HG02763 (cell line): ENCODE data around the gene TTC28.

Experiments
- ATAC-seq: cut with Tn5 transposase; IDR thresholded peaks from one replicate; pipeline ENCODE4 v1.9.1; 2021; ENCODE audit warnings: mild to moderate bottlenecking, moderate library complexity; ENCODE audit not compliant: unreplicated experiment

TTC28 gene

DNA sequence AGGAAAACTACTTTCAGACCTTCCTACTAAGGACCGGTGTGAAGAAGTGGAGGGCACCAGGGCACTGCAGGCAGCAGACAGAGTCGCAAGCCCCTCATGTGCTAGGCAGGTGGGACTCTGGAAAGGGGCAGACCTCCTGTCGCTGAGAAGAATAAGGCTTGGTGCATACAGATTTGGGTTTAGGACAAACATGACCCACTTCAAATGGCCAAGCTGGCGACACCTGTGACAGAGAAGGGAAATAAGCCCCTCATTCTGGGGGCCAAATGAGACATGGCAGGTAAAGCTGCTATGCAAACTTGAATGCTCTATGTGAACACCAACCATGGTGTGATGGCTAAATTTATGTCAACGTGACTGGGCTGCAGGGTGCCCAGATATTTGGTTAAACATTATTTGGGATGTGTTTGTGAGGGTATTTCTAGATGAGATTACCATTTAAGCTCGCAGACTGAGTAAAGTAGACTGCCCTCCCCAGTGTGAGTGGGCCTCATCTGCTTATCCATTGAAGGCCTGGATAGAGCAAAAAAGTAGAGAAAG lies 648.2 kb downstream of the TTC28 start:
- no peak for ATAC-seq

DNA sequence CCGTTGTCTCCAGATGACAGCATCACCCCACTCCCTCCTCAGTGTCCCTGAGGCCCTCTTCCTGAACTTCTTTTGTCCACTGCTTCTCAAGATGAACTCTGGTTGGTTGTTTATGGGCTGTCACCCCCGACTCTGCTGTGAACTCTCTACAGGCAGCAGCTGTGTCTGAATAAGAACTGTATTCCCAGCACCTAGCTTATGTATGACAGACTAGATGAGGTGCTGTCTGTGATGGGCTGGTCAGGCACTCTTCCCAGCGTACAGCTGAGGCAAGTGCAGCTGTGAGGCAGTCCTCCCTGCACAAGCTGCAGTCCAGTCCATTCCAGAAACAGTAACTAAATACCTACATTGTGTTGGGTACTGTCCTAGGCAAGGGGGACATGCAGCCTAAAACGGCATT lies 649.2 kb downstream of the TTC28 start:
- ATAC-seq: no peak

DNA sequence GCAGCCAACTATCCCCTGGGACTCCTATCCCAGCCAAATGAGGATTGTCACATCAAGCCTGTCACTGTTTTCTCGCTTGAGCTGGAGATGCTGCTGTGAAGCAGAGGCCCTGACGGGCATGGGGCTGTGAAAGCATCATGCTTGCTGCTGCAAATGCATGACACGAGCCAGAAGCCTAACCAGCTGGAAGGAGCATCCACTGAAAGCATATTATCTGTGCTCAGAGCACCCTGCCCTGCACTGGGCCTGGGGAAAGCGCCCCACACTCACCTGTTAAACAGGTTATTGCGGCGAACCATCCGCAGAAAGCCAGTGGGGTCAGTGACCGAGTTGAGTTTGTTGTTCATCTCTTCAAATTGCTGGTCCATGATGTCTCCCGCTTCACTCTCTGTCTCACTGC lies 649.7 kb downstream of the TTC28 start:
- ATAC-seq: no peak

- no peak for ATAC-seq
Measured at GRCh38 chr22:28029201-28029948, 650.3 kb downstream of the TTC28 start.

DNA sequence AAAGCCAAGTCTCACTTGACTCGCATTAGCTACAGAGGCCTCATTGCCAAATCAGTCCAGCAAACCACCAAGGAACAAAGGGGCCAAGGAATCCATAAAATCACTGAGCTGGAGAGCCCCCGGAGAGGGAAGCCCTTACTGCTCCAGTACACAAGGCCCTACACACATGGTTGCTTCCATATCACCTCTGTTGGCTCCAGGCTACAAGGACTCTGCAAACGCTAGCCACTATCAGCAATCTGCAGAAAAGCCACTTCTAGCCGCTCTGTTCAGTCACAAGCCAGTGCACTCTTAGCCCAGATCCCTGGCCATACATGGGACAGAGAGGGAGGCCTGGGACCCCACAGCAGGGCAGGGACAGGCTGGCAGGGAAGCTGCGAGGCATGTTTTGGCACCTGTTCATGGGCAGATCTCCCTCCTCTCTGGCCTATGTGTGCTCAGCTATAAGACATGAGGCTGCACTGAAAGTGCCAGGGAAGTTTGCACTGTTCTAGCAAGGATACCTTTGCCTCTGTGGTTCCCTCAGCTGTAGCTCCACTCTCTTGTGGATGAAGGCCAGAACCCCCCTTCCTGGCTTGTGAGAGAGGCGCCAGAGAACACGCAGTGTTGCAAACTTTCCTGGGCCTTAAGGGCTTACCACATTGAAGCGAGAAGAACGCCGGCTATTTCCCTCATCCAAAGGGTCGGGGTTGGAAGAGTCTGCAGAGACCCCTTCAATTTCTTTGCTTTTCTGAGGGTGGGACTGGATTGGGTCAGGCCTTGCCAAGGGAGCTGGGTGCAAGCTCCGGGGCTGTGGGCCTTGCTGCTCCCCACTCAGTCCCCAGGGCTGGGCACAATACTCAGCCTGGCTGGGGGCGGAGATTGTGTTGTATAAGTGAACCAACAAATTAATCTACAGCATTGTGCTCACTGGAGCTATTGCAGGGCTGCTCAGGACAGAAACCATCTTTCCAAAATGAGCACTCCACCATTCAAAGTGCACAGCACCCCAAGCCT lies 651.9 kb downstream of the TTC28 start:
- no peak for ATAC-seq

- no peak for ATAC-seq
Measured at GRCh38 chr22:28025866-28026575, 653.6 kb downstream of the TTC28 start.

DNA sequence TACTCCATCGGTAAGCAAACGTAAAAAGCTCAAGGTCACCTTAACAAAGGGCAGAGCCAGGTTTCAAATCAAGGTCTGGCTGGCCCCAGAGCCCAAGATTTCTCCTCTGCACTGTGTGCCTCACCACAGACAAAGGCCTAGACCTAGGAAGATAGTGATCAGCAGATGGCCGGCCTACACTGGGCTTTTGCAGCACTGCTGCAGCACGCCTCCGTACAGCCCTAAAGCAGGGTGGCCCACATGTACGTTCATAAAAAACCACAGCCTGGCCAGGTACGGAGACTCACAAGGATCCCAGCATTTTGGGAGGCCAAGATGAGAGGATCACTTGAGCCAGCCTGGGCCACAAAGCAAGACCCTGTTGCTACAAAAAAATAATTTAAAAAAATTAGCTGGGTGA lies 654.3 kb downstream of the TTC28 start:
- no peak for ATAC-seq

GRCh38 chr22:28024422-28024888 lies 655.2 kb downstream of the TTC28 start:
- ATAC-seq: no peak

DNA sequence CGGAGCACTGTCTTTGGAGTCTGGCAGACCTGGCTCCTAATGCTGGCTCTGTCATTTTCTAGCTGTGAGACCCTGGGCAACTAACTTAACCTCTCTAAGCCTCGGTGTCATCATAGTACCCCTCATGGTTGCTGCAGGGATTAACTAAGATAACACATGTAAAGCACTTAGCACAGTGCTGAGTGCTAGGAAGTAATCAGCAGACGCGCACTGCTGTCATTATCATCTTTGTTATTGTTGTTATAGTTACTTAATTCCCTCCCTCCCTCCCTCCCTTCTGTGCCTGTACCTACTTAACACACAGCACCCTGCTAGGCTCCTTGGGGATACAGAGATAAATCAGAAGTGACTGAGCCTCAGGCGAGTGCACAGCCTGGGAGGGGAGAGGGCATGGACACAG lies 655.9 kb downstream of the TTC28 start:
- ATAC-seq: no peak

- ATAC-seq: no peak
Measured at GRCh38 chr22:28023036-28023435, 656.6 kb downstream of the TTC28 start.

- no peak for ATAC-seq
Measured at GRCh38 chr22:28021998-28022660, 657.5 kb downstream of the TTC28 start.

GRCh38 chr22:28021116-28021997 lies 658.3 kb downstream of the TTC28 start:
- no peak for ATAC-seq

DNA sequence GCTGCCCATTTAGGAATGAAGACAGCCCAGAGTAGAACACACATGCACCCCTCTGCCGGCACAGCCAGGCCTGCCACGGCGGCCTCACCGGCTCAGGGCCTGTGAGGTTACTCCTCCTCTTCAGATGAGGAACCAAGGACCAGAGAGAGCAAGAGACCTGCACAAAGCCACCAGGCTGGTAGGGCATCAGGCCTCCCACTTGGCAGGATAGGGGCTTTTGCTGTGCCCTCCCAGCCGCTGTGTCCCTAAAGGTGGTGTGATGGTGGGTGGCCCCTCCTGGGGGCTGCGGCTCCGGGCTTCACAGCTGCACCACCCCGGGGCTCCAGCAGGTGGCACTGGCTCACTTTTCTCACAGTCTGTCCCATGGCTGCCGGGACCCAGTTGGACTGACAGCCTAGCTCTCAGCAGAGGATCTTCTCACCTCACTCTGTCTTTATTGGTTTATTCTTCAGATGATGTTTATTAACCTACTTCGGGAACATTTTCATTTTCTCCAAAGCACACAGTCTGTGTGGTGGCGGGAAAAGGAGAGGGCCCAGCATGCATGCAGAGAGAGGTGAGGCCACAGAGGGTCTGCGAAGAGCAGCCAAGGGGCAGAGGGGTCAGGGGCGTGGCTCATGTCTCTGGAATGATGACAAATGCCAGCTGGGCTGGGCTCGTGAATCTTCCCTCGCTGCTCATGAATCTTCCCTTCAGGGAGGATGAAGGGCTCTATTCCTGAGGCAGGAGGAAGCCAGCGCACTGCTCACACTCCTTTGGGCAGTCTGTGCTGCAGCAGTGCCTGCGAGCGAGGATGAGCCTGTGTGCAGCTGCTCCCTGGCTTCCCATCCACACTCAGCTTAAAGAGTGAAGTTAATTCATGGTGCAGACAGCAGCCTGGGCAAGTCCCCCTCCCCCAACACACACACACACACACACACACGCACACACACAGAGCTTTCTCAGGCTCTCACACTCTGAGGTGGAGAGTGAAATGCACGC lies 659.5 kb downstream of the TTC28 start:
- no peak for ATAC-seq

DNA sequence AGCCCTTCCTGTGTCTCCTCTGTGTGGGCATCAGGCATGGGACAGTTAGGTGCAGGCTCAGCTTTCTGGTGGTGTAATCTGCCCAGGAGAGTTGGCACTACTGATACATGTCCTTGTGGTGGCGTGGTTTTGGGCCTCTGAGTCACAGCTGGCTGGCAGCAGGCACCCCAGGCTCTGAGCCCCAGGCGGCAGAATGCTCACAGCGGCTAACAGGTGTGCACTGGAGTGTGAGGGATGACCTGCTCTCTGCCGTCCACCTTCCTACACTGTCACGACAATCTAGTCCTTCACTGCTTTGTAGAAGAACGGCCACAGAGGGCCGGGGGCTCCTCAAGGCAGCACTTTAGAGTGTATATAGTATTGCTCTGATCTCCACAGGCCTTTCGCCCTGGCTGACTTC lies 660.3 kb downstream of the TTC28 start:
- no peak for ATAC-seq

GRCh38 chr22:28018461-28018927 lies 661.1 kb downstream of the TTC28 start:
- no peak for ATAC-seq

DNA sequence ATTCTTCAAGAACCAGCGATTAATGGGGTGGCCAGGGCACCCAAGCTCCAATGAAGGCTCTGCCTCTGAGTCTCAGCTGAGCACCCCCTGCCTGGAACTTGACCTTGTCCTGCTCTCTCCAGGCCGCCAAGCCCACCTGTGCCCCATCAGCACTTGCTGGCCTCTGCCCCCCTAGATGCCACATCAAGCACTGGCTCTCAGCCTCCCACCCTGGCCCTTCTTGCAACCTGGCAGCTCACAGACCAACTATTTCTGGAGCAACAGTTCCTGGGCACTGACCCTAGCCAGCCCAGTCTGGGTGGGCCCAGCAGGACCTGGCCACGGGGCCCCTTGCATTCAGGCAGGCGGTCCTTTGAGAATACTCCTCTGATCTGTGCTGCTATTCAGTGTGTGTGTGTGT lies 661.8 kb downstream of the TTC28 start:
- ATAC-seq: no peak

DNA sequence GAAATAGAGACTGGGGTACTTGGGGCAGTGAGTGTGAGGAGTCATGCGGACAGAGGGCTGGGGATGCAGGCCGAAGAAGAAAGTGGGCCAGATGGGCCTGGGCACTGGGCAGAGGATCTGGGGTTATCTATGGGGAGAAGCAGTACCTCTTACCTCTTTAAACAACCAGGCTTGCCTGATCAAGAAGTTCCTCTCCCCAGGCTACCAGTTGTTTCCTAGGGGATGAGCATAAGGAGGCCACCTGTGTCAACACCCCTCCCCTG lies 662.2 kb downstream of the TTC28 start:
- ATAC-seq: no peak

DNA sequence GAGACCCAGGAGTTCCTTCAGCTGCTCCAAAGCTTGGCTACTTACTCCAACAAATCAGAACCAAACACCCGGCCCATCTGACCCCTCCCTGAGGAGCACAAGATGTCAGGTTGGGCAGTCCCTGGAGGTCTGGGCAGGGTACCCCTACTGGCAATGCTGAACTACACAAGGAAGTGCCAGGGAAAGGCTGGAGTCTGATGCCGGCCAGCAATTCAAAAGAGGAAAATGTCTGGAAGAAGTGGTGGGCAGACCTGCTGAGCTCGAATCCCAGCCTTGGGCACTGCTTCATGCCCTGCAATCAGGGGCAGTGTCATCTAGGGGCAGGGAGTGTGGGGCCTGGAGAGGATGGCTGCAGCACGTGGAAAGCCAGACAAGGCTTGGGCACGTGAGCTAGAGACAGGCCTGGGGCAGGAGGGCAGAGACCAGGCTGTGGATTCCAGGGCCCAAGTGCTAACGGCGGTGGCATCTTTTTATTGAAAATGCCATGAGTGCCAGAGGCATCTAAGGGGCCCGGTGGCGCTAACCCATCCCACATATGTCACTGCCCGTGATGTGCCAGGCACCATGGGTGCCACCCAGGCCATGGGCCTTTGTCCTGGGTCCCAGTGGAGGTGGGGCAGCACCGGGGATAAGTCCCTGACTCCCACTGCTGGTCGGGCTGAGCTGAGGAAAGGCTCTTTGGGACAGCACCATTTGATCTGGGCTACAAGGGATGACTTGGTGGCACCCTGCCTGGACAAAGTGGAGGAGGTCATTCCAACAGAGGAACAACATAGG lies 662.7 kb downstream of the TTC28 start:
- ATAC-seq: no peak
